Heart right ventricle (tissue), 16 donors: ENCODE results near the gene DGCR6L. TPM values are rescaled to one million over a fixed set of nuclear protein-coding genes. Genes with fewer than 3 reads are reported as not detected.

Experiments
- ATAC-seq, 8 donors: fragments of 200-7000 bp; cut with Tn5 transposase; one replicate each; pipeline ENCODE4 v1.9.1; 2020; ENCODE audit warnings: mild to moderate bottlenecking in 8 of 8, moderate library complexity in 8 of 8, moderate number of reproducible peaks in 1 of 8
- DNase-seq, 2 donors: peaks; one replicate each; pipeline ENCODE4 v3.0.0-alpha.2; 2020
- H3K27ac ChIP-seq, 10 donors: fragments of 200-600 bp; sonication (generic) in 2 of 10; one replicate each; pipeline versions ENCODE4 v1.5.0 to v1.8.0; 2020 to 2022; ENCODE audit warnings: mild to moderate bottlenecking in 3 of 10
- H3K27me3 ChIP-seq, 7 donors: fragments of 200-600 bp; one replicate each; pipeline ENCODE4 v1.8.0; 2021 to 2022; ENCODE audit warnings: mild to moderate bottlenecking in 2 of 7
- H3K36me3 ChIP-seq, 9 donors: fragments of 200-600 bp; sonication (generic) in 1 of 9; one replicate each; pipeline versions ENCODE4 v1.5.0 to v1.8.0; 2020 to 2022; ENCODE audit warnings: mild to moderate bottlenecking in 2 of 9
- H3K4me1 ChIP-seq, 9 donors: fragments of 200-600 bp; sonication (generic) in 1 of 9; one replicate each; pipeline versions ENCODE4 v1.5.0 to v1.8.0; 2020 to 2022; ENCODE audit warnings: mild to moderate bottlenecking in 4 of 9
- H3K4me3 ChIP-seq, 10 donors: fragments of 200-600 bp; sonication (generic) in 2 of 10; one replicate each; pipeline versions ENCODE4 v1.5.0 to v1.8.0; 2020 to 2022; ENCODE audit warnings: mild to moderate bottlenecking in 7 of 10, moderate library complexity in 2 of 10
- H3K9me3 ChIP-seq, 11 donors: fragments of 200-600 bp in 10 of 11; sonication (generic) in 2 of 11; one replicate each; pipeline versions ENCODE4 v1.5.0 to v1.8.0; 2013 to 2022; ENCODE audit warnings: mild to moderate bottlenecking in 2 of 11, control low read depth in 1 of 11, moderate library complexity in 1 of 11
- CTCF ChIP-seq, 9 donors: fragments of 200-600 bp; sonication (generic) in 2 of 9; IDR thresholded peaks; one replicate each; pipeline versions ENCODE4 v1.5.0 to v1.8.0; 2021 to 2022; ENCODE audit warnings: antibody characterized with exemption in 9 of 9, mild to moderate bottlenecking in 5 of 9, moderate library complexity in 1 of 9
- WGBS, 2 donors: extraction: QIAGEN DNeasy Blood & Tissue Kit; methylation state at CpG; one replicate each; pipeline ENCODE4 v1.1.7; 2013; ENCODE audit warnings: inconsistent platforms in 1 of 2; 5-methylcytosine and 5-hydroxymethylcytosine counted together
- intact Hi-C, 10 donors: fragments of 100-400 bp; cut with DNase I; formaldehyde crosslinking; loops; one replicate each; pipeline versions ENCODE4 v1.11.1 to v1.14.2; 2022
- polyA plus RNA-seq, 2 donors: library from polyadenylated mRNA; stranded (reverse); fragments of 200-250 nt; gene quantifications; one replicate each; pipeline ENCODE4 v1.2.3, GENCODE V29; 2013
- total RNA-seq, 10 donors: library from RNA; stranded (reverse); fragmentation: NEBNext Ultra II Directional in 3 of 10; extraction: Animal tissue kit (Norgen Biotek cat#: 25700) in 3 of 10; gene quantifications; one replicate each; pipeline versions ENCODE4 v1.2.1 to v1.2.4, GENCODE V29; 2021 to 2023
- donor health status: Arrhythmogenic right ventricular cardiomyopathy.
- donor health status: ischemic (EF 13 %, LVEDD 7.1; RV severe dilation, severe dysfunction).
- donor health status: healthy with polysubstance abuse.
- donor health status: DM: no; HTN: yes; CAD: no.
- donor health status: DM: no; HTN: no; CAD: no.
- donor health status: ischemic (EF 25% LVEDD 6.9; RV normal size, moderate dysfunction).
- donor health status: ischemic (EF 25% LVEDD 5.7; RV mildly dilated, moderate dysfunction).
- donor health status: healthy.
- donor health status: DM: yes; HTN: yes; CAD: no.
- donor health status: Ischemic cardiomyopathy.
- donor health status: ischemic (EF 35%, LVEDD 5.7; RV mildly dilated, moderate dysfunction).
- donor health status: nonischemic (EF 11% LVEDD 7.7; RV severe dilation, severe dysfunction).
- donor health status: DM: yes; HTN: yes; CAD: no.
- donor health status: PGD.
- donor health status: ischemic (EF 29% LVEDD 5.4; RV normal size, mild dysfunction).
- donor health status: nonischemic (EF 23%, LVEDD 6.1; RV moderate dilation, normal function).

Gene DGCR6L
- total and polyA plus RNA-seq, 12 donors: 37.9 to 90.3 (median 41.7) TPM

GRCh38 chr22:20299746-20300136 is 20.1 kb downstream of the DGCR6L start:
- Histone ChIP-seq H3K36me3 (no peaks in the 10 kb centered on the region), H3K27me3 (peaks cover 12 to 41% (median 18%) of the 10 kb centered on the region in 7 donors), H3K4me1 (peaks cover 5 to 16% (median 13%) of the 10 kb centered on the region in 9 donors), H3K9me3 (no peaks in the 10 kb centered on the region), H3K4me3 (peak overlapping the region; percentile 22 to 70 (median 58)), H3K27ac (peak overlapping the region in 1 of 10 donors; percentile 39)
- TF ChIP-seq CTCF (IDR thresholded peaks at IDR 0.05): no peak
- intact Hi-C loops: loop anchor here in 1 of 10 donors (5.0 kb wide), 1 partner anchor 132 kb away; no protein-coding TSS in a partner anchor
- ATAC-seq: peak in 5 of 8 donors; percentile 3 to 44 (median 28)
- 0% methylated on average over 49 to 52 of the region's 52 CpGs for WGBS, 2 donors
- DNase-seq: no peak

GRCh38 chr22:20298803-20299745 is 20.8 kb downstream of the DGCR6L start:
- H3K27ac ChIP-seq: peak overlapping the region in 1 of 10 donors; percentile 39
- peaks cover 5 to 16% (median 13%) of the 10 kb centered on the region in 9 donors for H3K4me1 ChIP-seq
- H3K27me3 ChIP-seq: peaks cover 8 to 41% (median 17%) of the 10 kb centered on the region in 7 donors
- intact Hi-C loops: loop anchor here in 1 of 10 donors (5.0 kb wide), 1 partner anchor 132 kb away; no protein-coding TSS in a partner anchor
- H3K36me3 ChIP-seq: no peaks in the 10 kb centered on the region
- no peaks in the 10 kb centered on the region for H3K9me3 ChIP-seq
- peak overlapping the region; percentile 22 to 70 (median 58) for H3K4me3 ChIP-seq
- peak; percentile 84 to 92 (median 90) for ATAC-seq
- TF ChIP-seq CTCF (IDR thresholded peaks at IDR 0.05): no peak
- peak; percentile 81 to 86 for DNase-seq
- WGBS, 2 donors: 1 to 3% methylated on average over 69 to 90 of the region's 90 CpGs

GRCh38 chr22:20298110-20298802 is 21.6 kb downstream of the DGCR6L start:
- Histone ChIP-seq H3K9me3 (no peaks in the 10 kb centered on the region), H3K27me3 (peaks cover 8 to 41% (median 17%) of the 10 kb centered on the region in 7 donors), H3K27ac (no peak overlapping the region), H3K4me3 (peak overlapping the region; percentile 22 to 70 (median 58)), H3K36me3 (no peaks in the 10 kb centered on the region), H3K4me1 (peaks cover 5 to 16% (median 13%) of the 10 kb centered on the region in 9 donors)
- DNase-seq (no peak), ATAC-seq (peak in 4 of 8 donors; percentile 1 to 7 (median 2))
- 42 to 55% methylated on average over 25 of the region's 25 CpGs for WGBS, 2 donors
- intact Hi-C loops: loop anchor here in 1 of 10 donors (5.0 kb wide), 1 partner anchor 131 kb away; no protein-coding TSS in a partner anchor
- no peak for TF ChIP-seq CTCF (IDR thresholded peaks at IDR 0.05)
